Panc1 (cell line): Measurements from ENCODE around the gene SLC38A4. TPM values are rescaled to one million over a fixed set of nuclear protein-coding genes. Genes with fewer than 3 reads are reported as not detected.

Source experiments
- ATAC-seq: fragments of 200-7000 bp; cut with Tn5 transposase; 2 replicates; pipeline ENCODE4 v1.9.1; 2020; ENCODE audit warnings: mild to moderate bottlenecking, moderate library complexity
- BruUV-seq: library from RNA; stranded (reverse); fragments of 400-500 nt; replicated peaks from 2 replicates; lab custom pipeline; 2021; lab: Mats Ljungman, UMichigan
- CTCF ChIA-PET: fragments of 300-600 bp; sonication (Branson Sonifier 250); formaldehyde crosslinking; loops from one replicate; lab custom pipeline; 2022; ENCODE audit warnings: antibody characterized with exemption; lab: Charles Lee
- POLR2A ChIA-PET: fragments of 300-600 bp; sonication (Branson Sonifier 250); formaldehyde crosslinking; loops from one replicate; lab custom pipeline; 2022; ENCODE audit warnings: antibody characterized with exemption; lab: Charles Lee
- DNase-seq: peaks from one replicate; pipeline ENCODE4 v3.0.0-alpha.2; 2010; ENCODE audit warnings: low read depth, low spot score
- H3K27ac ChIP-seq: 2 replicates; pipeline ENCODE4 v1.5.1; 2011; ENCODE audit warnings: mild to moderate bottlenecking, low read length, inconsistent platforms
- H3K27me3 ChIP-seq: fragments of 200-500 bp; sonication (Bioruptor generic); 2 replicates; pipeline ENCODE4 v1.6.0; 2014; ENCODE audit warnings: low read length, inconsistent platforms; ENCODE audit not compliant: control insufficient read depth, insufficient read depth
- H3K36me3 ChIP-seq: fragments of 200-500 bp; sonication (Bioruptor generic); 2 replicates; pipeline ENCODE4 v1.5.1; 2014; ENCODE audit warnings: inconsistent platforms, mild to moderate bottlenecking, low read length, moderate library complexity; ENCODE audit not compliant: control insufficient read depth, insufficient read depth
- H3K4me1 ChIP-seq: 2 replicates; pipeline ENCODE4 v1.5.1; 2011; ENCODE audit warnings: inconsistent platforms, mild to moderate bottlenecking, low read length, moderate library complexity; ENCODE audit not compliant: control insufficient read depth, insufficient read depth
- H3K4me3 ChIP-seq, 2 experiments: 2 replicates each; pipeline ENCODE4 v1.5.1; 2011 to 2012; ENCODE audit warnings: low read depth in 2 of 2, low read length in 2 of 2, mild to moderate bottlenecking in 2 of 2, inconsistent platforms in 1 of 2, moderate library complexity in 1 of 2
- H3K9me3 ChIP-seq: fragments of 200-500 bp; sonication (Bioruptor generic); 2 replicates; pipeline ENCODE4 v1.5.1; 2014; ENCODE audit warnings: low read depth, mild to moderate bottlenecking, inconsistent platforms, low read length, moderate library complexity; ENCODE audit not compliant: control insufficient read depth, insufficient read depth
- CTCF ChIP-seq: fragments of 450-650 bp; IDR thresholded peaks from 2 replicates; pipeline ENCODE4 v1.5.1; 2017; ENCODE audit warnings: mild to moderate bottlenecking
- POLR2AphosphoS5 ChIP-seq: IDR thresholded peaks from 2 replicates; pipeline ENCODE4 v1.6.1; 2012; ENCODE audit warnings: mild to moderate bottlenecking, low read depth, low read length, moderate library complexity
- REST ChIP-seq, 2 experiments: IDR thresholded peaks; 2 replicates each; pipeline ENCODE4 v1.6.1; 2011 to 2012; ENCODE audit warnings: low read depth in 2 of 2, control low read depth in 1 of 2, low read length in 1 of 2, mild to moderate bottlenecking in 1 of 2, moderate library complexity in 1 of 2; ENCODE audit not compliant: insufficient read depth in 1 of 2
- SIN3A ChIP-seq: IDR thresholded peaks from 2 replicates; pipeline ENCODE4 v1.6.1; 2012; ENCODE audit warnings: low read depth, mild to moderate bottlenecking, low read length, moderate library complexity, borderline replicate concordance; ENCODE audit not compliant: insufficient read depth
- TCF7L2 ChIP-seq: IDR thresholded peaks from 2 replicates; pipeline ENCODE4 v1.6.1; 2011; ENCODE audit warnings: mild to moderate bottlenecking, low read depth, low read length, inconsistent platforms
- in situ Hi-C: cut with HindIII; loops from 2 replicates; pipeline ENCODE4 v1.10.0; 2016; ENCODE audit warnings: low sequenced_read_pairs, low pct_unique_long_range_greater_than_20kb
- intact Hi-C: fragments of 100-400 bp; cut with micrococcal nuclease; formaldehyde crosslinking; loops from one replicate; pipeline ENCODE4 v1.10.0; 2022; ENCODE audit not compliant: unreplicated experiment
- total RNA-seq: library from RNA; stranded (reverse); gene quantifications from one replicate; pipeline ENCODE4 v1.2.1, GENCODE V29; 2021; ENCODE audit not compliant: unreplicated experiment

SLC38A4 gene
- total RNA-seq, 1 experiment from 2014 or later, result 2.5 TPM

GRCh38 chr12:46778415-46778814 lies 47.4 kb downstream of the SLC38A4 start:
- in situ Hi-C loops (no loop called here), intact Hi-C loops (no loop called here)
- Histone ChIP-seq H3K4me3 (no peak overlapping the region), H3K36me3 (no peaks in the 10 kb centered on the region), H3K27ac (no peak overlapping the region), H3K27me3 (no peaks in the 10 kb centered on the region), H3K9me3 (no peaks in the 10 kb centered on the region), H3K4me1 (no peaks in the 10 kb centered on the region)
- DNase-seq (no peak), ATAC-seq (no peak)
- BruUV-seq, result no TSS peak
- no peak for TF ChIP-seq CTCF
- no peak for TF ChIP-seq SIN3A
- TF ChIP-seq TCF7L2, result no peak
- TF ChIP-seq REST (IDR thresholded peaks at IDR 0.05; ENCODE audit: insufficient read depth in 1 of 2, low read depth in 2 of 2, low read length in 1 of 2), result no peak
- TF ChIP-seq POLR2AphosphoS5, result no peak
- ChIA-PET POLR2A (interaction anchor here (0.6 kb wide), 1 partner anchor 653 kb away, joined by 3 read pairs; no protein-coding TSS in a partner anchor), CTCF (no interaction called here)

- no peak for ATAC-seq
- no peak for DNase-seq
- no TSS peak for BruUV-seq
- CTCF ChIA-PET, result no interaction called here
- no peaks in the 10 kb centered on the region for H3K27me3 ChIP-seq
- TF ChIP-seq TCF7L2 (no peak), REST (IDR thresholded peaks at IDR 0.05; ENCODE audit: insufficient read depth in 1 of 2, low read depth in 2 of 2, low read length in 1 of 2) (no peak), POLR2AphosphoS5 (no peak), SIN3A (no peak), CTCF (no peak)
- POLR2A ChIA-PET, result no interaction called here
- intact Hi-C loops, result no loop called here
- no peak overlapping the region for H3K27ac ChIP-seq
- H3K36me3 ChIP-seq, result no peaks in the 10 kb centered on the region
- H3K4me3 ChIP-seq, result no peak overlapping the region
- in situ Hi-C loops, result no loop called here
- H3K4me1 ChIP-seq, result no peaks in the 10 kb centered on the region
- no peaks in the 10 kb centered on the region for H3K9me3 ChIP-seq
These were observed 48.2 kb downstream of the SLC38A4 start for GRCh38 chr12:46777587-46777986.
